ENCODE measurements around the gene SDF4. TPM values are rescaled to one million over a fixed set of nuclear protein-coding genes. Genes with fewer than 3 reads are reported as not detected.
"Not testable (repeated sequence)": the region's sequence is repeated elsewhere in the genome, so short reads cannot be mapped to it uniquely, and the experiment has no call there.

The SDF4 gene
- total RNA-seq, 1 experiment from 2014 or later, result 94.2 TPM

GRCh38 chr1:1179346-1179982 is 52.3 kb downstream of the SDF4 start:
- in situ Hi-C loops (cut with HindIII; ENCODE audit: low pct_unique_long_range_greater_than_20kb, low sequenced_read_pairs), result no loop called here
- no peak for DNase-seq (ENCODE audit: low read depth, low spot score)

- in situ Hi-C loops (cut with HindIII; ENCODE audit: low pct_unique_long_range_greater_than_20kb, low sequenced_read_pairs), result no loop called here
- DNase-seq (ENCODE audit: low read depth, low spot score), result no peak
Observed at GRCh38 chr1:1178794-1179331, 52.9 kb downstream of the SDF4 start.

- DNase-seq (ENCODE audit: low read depth, low spot score), result no peak
- in situ Hi-C loops (cut with HindIII; ENCODE audit: low pct_unique_long_range_greater_than_20kb, low sequenced_read_pairs), result no loop called here
Observed at GRCh38 chr1:1177452-1178206, 54.2 kb downstream of the SDF4 start.

GRCh38 chr1:1176931-1177330 is 54.9 kb downstream of the SDF4 start:
- in situ Hi-C loops (cut with HindIII; ENCODE audit: low pct_unique_long_range_greater_than_20kb, low sequenced_read_pairs), result no loop called here

GRCh38 chr1:1176063-1176761 is 55.6 kb downstream of the SDF4 start:
- DNase-seq (ENCODE audit: low read depth, low spot score); in situ Hi-C loops (cut with HindIII; ENCODE audit: low pct_unique_long_range_greater_than_20kb, low sequenced_read_pairs): not testable (repeated sequence)

More at GRCh38 chr1:1176931-1177330, 54.9 kb downstream of the SDF4 start:
- no peak for DNase-seq (ENCODE audit: low read depth, low spot score)

- DNase-seq (ENCODE audit: low read depth, low spot score), result no peak
- in situ Hi-C loops (cut with HindIII; ENCODE audit: low pct_unique_long_range_greater_than_20kb, low sequenced_read_pairs), result no loop called here
Observed at GRCh38 chr1:1175221-1176062, 56.4 kb downstream of the SDF4 start.

- DNase-seq (ENCODE audit: low read depth, low spot score), result no peak
- in situ Hi-C loops (cut with HindIII; ENCODE audit: low pct_unique_long_range_greater_than_20kb, low sequenced_read_pairs), result no loop called here
Observed at GRCh38 chr1:1173793-1174415, 57.9 kb downstream of the SDF4 start, which contains the start of gene TTLL10. Gene TTLL10, plus strand, starts transcription at chr1:1173880. Its CDS starts 5,336 bp downstream, at chr1:1179216.

GRCh38 chr1:1173061-1173792 is 58.6 kb downstream of the SDF4 start:
- DNase-seq (ENCODE audit: low read depth, low spot score), result no peak
- in situ Hi-C loops (cut with HindIII; ENCODE audit: low pct_unique_long_range_greater_than_20kb, low sequenced_read_pairs), result no loop called here

- DNase-seq (ENCODE audit: low read depth, low spot score), result no peak
- in situ Hi-C loops (cut with HindIII; ENCODE audit: low pct_unique_long_range_greater_than_20kb, low sequenced_read_pairs), result no loop called here
Observed at GRCh38 chr1:1171546-1172340, 60.1 kb downstream of the SDF4 start.

- no peak for DNase-seq (ENCODE audit: low read depth, low spot score)
- in situ Hi-C loops (cut with HindIII; ENCODE audit: low pct_unique_long_range_greater_than_20kb, low sequenced_read_pairs), result no loop called here
Observed at GRCh38 chr1:1171161-1171545, 60.6 kb downstream of the SDF4 start.

- in situ Hi-C loops (cut with HindIII; ENCODE audit: low pct_unique_long_range_greater_than_20kb, low sequenced_read_pairs), result no loop called here
- no peak for DNase-seq (ENCODE audit: low read depth, low spot score)
Observed at GRCh38 chr1:1170215-1171091, 61.3 kb downstream of the SDF4 start.

- no peak for DNase-seq (ENCODE audit: low read depth, low spot score)
- in situ Hi-C loops (cut with HindIII; ENCODE audit: low pct_unique_long_range_greater_than_20kb, low sequenced_read_pairs), result no loop called here
Observed at GRCh38 chr1:1169429-1170214, 62.2 kb downstream of the SDF4 start.

GRCh38 chr1:1168451-1169411 is 63.1 kb downstream of the SDF4 start:
- no peak for DNase-seq (ENCODE audit: low read depth, low spot score)
- in situ Hi-C loops (cut with HindIII; ENCODE audit: low pct_unique_long_range_greater_than_20kb, low sequenced_read_pairs), result no loop called here
